ENCODE data around the gene CRLF2.

- no peak for TF ChIP-seq JUN (IDR thresholded peaks at IDR 0.05)
- no peak for TF ChIP-seq POLR2A (IDR thresholded peaks at IDR 0.05; ENCODE audit: low read length)
- TF ChIP-seq, protein P1, sequence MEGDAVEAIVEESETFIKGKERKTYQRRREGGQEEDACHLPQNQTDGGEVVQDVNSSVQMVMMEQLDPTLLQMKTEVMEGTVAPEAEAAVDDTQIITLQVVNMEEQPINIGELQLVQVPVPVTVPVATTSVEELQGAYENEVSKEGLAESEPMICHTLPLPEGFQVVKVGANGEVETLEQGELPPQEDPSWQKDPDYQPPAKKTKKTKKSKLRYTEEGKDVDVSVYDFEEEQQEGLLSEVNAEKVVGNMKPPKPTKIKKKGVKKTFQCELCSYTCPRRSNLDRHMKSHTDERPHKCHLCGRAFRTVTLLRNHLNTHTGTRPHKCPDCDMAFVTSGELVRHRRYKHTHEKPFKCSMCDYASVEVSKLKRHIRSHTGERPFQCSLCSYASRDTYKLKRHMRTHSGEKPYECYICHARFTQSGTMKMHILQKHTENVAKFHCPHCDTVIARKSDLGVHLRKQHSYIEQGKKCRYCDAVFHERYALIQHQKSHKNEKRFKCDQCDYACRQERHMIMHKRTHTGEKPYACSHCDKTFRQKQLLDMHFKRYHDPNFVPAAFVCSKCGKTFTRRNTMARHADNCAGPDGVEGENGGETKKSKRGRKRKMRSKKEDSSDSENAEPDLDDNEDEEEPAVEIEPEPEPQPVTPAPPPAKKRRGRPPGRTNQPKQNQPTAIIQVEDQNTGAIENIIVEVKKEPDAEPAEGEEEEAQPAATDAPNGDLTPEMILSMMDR (IDR thresholded peaks at IDR 0.05), result no peak
- TF ChIP-seq ZFP36 (IDR thresholded peaks at IDR 0.05; ENCODE audit: borderline replicate concordance, partially characterized antibody), result no peak
- no peak for TF ChIP-seq RCOR1 (IDR thresholded peaks at IDR 0.05; ENCODE audit: low read depth, low read length)
- TF ChIP-seq FOSL2 (IDR thresholded peaks at IDR 0.05), result no peak
- TF ChIP-seq FOSL2 (CRISPR knock-in tag; IDR thresholded peaks at IDR 0.05), result no peak
- no peak for TF ChIP-seq MYC (IDR thresholded peaks at IDR 0.05; ENCODE audit: borderline replicate concordance, low read length)
- TF ChIP-seq, protein P2, sequence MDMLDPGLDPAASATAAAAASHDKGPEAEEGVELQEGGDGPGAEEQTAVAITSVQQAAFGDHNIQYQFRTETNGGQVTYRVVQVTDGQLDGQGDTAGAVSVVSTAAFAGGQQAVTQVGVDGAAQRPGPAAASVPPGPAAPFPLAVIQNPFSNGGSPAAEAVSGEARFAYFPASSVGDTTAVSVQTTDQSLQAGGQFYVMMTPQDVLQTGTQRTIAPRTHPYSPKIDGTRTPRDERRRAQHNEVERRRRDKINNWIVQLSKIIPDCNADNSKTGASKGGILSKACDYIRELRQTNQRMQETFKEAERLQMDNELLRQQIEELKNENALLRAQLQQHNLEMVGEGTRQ (IDR thresholded peaks at IDR 0.05), result no peak
- no peak; a peak in 1 of 4 replicates for TF ChIP-seq CEBPB (IDR thresholded peaks at IDR 0.05)
Observed at GRCh38 chrX:1223242-1223600, 10.8 kb upstream of the CRLF2 start.
